ENCODE results near the gene DOK5.

DOK5 gene

GRCh38 chr20:54619682-54620081 is 144.3 kb downstream of the DOK5 start:
- no peak for DNase-seq

- no peak for DNase-seq
Measured at GRCh38 chr20:54620611-54621010, 145.2 kb downstream of the DOK5 start.

- no peak for DNase-seq
Measured at GRCh38 chr20:54622333-54623295, 147.2 kb downstream of the DOK5 start.

DNA sequence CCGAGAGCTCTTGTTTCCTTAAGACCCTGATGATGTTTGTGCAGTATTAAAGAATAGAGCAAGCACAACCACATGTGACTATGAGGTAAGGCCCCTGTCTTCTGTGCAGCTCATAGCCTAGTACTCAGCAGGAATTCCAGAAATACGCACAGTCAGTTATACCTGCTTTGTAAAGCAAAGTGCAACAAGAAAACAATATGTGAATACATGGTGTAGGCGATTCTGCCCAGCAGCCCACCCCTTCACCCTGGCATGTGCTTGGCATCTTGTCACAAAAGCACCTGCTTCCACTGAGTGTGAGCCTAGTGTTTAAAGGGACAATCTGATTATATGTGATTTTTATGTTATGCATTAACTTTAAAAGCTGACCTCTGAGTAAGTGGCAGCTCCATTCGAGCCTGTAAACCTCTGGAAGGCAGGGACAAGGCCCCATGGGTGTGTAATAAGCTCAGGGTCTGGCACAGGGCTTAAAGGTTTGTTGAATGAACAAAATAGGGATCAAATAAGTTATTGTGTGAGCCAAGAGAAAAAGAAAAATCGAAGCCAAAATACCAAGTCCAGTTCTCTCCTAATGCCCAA is 148.7 kb downstream of the DOK5 start:
- no peak for DNase-seq

DNA sequence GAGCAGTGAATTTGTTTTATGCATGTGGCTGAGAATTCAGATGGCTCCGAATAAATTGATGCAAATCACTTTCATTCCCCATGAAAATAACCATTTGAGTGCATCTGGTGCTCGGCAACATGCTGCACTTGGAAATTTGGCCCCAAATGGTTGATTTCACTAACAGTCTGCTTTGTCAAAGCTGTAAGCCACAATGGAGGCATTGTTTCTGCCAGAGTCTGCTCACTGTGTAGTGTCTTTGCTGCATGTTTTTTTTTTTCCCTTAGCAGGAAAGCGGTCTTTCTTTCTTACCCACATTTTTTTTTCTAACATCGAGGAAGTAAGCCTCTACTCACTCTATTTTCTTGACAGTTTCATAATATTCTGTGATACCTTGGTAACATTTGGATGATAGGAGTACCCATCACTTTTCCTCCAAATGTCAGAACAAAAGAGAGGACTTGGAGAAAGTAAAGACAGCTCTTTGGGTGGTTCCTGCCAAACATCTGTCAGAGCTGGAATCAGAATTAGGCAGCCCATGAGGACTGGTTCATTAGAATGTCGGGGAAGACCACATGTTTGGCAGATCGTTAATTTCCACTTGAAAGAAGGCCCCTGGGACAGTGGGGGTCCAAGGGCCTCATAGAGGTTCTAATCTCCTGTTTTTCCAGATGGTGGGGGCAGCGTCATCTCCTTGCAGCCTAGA is 149.5 kb downstream of the DOK5 start:
- peak; percentile 96 for DNase-seq

GRCh38 chr20:54625497-54625896 is 150.1 kb downstream of the DOK5 start:
- peak; percentile 61 for DNase-seq

GRCh38 chr20:54626126-54626525 is 150.7 kb downstream of the DOK5 start:
- DNase-seq = peak; percentile 75

DNA sequence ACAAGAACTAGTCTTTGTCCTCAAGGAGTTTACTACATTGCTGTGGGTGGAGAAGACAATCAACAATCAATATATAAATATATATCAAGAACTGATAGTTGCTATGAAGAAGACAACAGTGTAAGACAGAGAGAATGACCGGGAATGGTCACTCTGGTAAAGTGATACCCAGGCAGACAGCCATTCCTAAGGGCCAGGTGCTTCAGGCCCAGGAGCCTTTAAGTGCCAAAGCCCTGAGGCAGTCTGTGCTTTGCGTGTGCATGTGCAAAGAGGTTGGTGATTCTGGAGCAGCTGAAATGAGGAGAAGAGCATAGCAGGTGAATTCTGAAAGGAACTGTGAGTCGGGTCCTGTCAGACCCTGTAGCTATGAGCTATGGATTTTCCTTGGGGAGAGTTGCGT is 154.2 kb downstream of the DOK5 start:
- no peak for DNase-seq

DNA sequence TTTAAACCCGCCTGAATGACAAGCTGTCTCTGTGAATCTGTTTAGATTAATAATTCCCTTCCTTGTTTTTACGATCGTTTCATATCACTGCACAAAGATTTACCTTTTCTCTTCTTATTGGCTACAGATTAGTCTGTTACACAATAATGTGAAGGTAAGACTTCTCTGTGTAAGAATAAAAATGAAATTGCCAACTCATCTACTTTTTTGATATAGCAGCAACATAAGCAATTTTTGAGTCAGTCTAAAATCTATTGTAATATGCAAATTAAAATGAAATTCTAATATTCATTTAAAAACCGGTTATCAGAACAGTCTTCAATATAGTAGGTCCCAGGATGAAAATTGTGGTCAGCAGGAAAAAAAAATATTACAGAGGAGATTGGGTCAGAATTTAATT is 155.2 kb downstream of the DOK5 start:
- no peak for DNase-seq

- no peak for DNase-seq
Measured at GRCh38 chr20:54631059-54631458, 155.7 kb downstream of the DOK5 start.

GRCh38 chr20:54633374-54634355 is 158.3 kb downstream of the DOK5 start:
- DNase-seq = peak; percentile 27

- DNase-seq = no peak
Measured at GRCh38 chr20:54636575-54636974, 161.2 kb downstream of the DOK5 start.

DNA sequence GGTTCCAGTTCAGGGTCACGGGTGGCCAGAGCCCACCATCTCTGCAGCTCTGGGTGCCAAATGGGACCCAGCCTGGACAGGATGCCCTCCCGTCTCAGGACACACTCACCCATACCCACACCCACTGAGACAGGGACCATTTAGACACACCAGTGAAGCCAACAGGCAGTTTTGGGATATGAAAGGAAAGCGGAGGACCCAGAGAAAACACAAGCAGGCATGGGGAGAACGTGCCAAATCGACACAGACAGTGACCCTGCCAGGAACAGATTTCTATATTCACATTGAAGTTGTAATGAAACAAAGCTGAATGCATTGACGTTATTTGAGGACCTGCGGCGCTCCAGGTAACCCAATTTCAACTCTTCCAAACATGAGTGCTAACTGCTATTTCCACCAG is 164.5 kb downstream of the DOK5 start:
- no peak for DNase-seq

DNA sequence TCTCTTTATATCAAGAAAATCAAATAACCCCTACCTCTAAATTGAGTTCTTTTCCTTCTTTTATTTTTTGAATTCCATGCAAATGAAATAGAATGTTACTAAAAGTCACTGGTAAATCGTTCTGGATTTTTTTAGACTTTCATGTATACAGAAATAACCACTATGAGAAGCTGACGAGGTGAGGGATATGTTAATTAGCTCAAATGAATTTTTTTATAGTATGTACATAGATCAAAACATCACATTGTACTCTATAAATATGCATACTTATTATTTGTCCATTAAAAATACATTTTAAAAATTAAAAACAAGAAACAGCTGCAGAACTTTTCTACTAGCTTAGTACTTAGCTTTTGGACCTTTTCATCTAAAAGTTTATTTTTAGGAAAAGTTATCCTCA is 165.4 kb downstream of the DOK5 start:
- no peak for DNase-seq

DNA sequence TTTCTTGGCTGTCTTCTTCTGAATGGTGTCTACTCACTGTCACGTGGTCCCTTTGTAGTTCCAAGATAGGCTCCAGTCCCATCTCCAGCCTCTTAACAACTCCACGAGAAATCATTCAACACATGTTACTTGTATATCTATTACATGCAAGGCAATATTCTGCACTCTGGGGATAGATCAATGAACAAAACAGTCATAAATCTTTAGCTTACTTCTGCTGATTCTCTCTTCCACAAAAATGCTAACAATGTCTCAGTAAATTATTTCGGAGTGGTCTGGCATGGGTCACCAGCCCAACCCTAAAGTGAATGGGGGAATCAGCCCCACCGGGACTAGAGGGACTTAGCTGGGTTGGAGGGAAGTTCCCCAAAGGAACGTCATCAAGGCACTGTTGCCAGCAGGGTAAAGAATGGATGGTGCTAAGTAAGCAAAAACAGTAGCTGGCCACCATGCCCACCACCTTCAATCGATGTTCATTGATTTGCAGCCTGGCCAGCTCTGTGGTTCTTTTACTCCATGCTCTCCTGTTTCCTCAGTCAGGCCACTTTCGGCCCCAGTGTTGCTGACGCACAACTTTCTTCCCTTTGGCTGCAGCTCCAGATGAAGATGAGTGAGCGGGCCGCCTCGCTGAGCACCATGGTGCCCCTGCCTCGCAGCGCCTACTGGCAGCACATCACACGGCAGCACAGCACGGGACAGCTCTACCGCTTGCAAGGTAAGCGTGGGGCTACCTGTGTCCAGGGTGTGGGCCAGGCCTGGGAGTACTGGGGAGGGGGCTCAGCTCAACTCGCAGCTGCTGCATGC is 167.7 kb downstream of the DOK5 start:
- no peak for DNase-seq

DNA sequence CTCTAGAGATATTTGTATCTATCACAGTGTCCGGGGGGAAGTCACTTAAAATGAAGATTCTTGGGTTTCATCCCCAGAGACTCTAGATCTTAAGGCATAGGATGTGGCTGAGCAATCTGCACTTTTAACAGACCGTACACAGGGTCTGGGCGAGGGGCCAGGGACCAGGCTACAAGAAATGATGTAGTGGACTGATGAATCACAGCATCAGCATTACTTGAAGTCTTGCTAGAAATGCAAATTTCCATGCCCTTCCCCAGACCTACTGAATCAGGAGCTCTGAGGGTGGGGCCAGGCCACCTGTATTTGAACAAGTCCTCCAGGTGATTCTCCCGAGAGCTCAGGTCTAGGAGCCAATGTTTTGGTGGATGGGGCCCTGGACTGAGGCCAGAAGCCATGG is 168.4 kb downstream of the DOK5 start:
- DNase-seq = no peak

DNA sequence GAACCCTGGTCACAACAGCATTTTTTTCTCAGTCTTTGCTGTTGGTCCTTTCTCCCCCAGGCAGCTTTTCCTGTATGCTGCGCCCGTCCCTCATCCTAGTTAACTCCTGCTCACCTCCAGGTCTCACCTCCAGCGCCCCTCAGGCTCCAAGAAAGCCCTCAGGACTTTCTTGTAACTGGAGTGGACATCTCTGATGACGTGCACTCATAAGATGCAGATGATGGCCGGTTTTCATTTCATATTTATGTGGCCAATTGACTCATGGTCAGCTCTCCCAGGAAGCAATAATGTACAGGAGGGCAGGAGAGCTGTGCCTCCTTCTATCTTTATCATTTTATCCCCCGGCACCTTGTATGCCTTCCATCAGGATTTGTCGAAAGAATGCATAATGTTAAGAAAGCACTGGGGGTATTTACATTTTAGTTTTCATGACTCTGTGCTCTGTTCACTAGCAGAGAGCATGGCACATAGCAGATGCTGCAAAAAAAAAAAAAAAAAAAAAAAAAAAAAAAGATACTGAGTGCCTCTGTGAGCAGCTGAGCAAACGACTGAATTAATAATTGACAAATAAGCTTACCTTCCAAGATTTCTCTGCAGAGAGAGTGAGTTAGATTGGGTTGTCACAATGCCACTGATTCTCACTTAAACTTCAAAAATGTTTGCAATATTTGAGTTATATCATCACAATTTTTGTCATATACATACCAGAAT is 170.2 kb downstream of the DOK5 start:
- peak; percentile 66 for DNase-seq

DNA sequence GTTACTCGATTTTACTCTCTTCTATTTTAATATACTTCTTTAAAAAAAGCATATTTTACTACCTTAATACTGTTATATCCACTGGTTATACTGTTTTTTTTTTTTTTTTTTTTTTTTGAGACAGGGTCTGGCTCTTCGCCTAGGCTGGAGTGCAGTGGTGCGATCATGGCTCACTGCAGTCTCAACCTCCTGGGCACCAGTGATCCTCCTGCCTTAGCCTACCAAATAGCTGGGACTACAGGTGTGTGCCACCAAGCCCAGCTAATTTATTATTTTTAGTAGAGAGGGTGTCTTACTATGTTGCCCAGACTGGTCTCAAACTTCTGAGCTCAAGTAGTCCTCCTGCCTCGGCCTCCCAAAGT is 170.7 kb downstream of the DOK5 start:
- DNase-seq = no peak

DNA sequence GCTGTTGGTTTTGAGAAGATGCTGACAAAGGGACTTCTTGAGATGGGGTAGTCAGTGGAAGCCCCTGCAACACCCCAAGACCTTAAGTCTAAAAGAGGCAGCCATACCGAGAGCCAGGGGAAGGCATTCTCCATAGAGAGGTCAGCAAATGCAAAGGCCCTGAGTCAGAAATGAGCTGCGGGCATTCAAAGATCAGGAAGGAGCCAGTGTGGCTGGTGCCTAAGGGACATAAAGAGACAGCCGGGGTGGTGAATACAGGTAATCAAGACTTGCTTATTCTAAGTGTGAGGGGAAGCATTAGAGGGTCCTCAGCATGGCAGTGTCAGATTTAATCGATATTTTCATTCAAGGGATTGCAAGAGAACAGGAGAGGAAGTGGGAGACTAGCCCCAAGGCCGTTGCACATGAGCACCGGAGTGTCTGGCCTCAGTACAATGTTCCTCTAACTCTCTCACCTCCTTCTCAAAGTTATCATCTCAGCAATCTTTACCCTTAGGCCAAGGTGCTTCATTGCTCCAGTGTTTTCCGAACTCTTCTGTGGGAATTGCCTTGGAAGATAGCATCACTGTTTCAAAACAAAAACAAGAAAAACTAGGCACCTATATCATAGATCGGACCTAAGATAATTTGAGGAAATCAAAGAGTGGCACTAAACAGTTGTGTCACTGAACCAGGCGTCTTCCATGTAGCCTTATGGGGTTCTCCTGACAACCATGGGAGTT is 173.2 kb downstream of the DOK5 start:
- no peak for DNase-seq

- peak; percentile 81 for DNase-seq
Measured at GRCh38 chr20:54649511-54649962, 174.1 kb downstream of the DOK5 start.

Data from NCI-H2171 (cell line).